ENCODE results near the gene SMPD3. TPM values are rescaled to one million over a fixed set of nuclear protein-coding genes. Genes with fewer than 3 reads are reported as not detected.

The SMPD3 gene
- total RNA-seq, 1 experiment from 2014 or later = 2.4 TPM

DNA sequence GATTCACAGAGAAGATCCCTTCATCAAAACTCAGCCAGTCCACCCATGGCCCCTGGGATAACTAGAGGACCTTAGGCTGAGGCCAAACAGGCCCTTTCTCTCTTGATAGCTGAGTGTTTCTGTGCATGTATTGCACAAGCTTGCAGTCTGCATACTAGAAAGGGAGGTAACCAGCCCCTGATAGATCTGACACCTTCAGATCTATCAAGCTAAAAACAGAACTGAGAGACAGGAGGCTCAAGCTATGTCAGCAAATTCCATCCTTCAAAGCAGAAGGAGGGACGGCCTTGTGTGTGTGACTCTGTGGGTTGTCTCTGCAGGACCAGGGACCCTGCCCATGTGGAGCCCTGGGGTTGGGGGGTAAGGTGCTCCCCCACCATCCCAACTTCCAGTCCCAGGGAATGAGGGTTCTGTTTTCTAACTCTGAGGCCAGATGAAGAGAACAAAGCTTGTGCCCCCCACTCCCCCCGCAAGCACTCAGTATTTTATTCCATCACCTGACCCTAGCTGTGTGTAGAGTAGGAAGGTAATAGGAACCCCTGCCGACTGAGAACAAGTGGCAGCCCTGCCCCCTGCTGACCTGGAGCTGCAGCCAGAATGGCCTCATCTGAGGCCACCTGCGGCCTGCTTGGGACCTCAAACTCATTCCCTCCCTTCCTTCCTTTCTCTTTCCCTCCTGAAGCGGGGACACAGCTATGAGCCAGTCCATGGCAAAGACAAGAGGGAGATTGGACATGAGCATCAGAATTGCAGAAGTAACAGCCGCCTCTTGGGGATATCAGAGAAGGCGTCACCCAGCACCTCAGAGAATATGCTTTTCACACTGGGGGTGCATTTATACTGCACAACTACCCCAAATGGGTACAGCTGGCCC is 63.8 kb downstream of the SMPD3 start:
- Mint-ChIP-seq H3K9me3 (ENCODE audit: unreplicated experiment) (no peaks in the 10 kb centered on the region), H3K4me1 (ENCODE audit: low read depth, unreplicated experiment) (peaks cover 7% of the 10 kb centered on the region), H3K27me3 (ENCODE audit: insufficient read depth, unreplicated experiment) (no peaks in the 10 kb centered on the region), H3K36me3 (ENCODE audit: insufficient read depth, unreplicated experiment) (peaks cover 4% of the 10 kb centered on the region), H3K4me3 (ENCODE audit: unreplicated experiment) (no peak overlapping the region), H3K27ac (ENCODE audit: unreplicated experiment) (no peak overlapping the region)
- no peak for DNase-seq
- ChIA-PET POLR2A (interaction anchor here (0.7 kb wide), 1 partner anchor 126 kb away, joined by 9 read pairs; no protein-coding TSS in a partner anchor), CTCF (interaction anchor here (0.6 to 1.4 kb wide), 4 partner anchors 10 to 123 kb away, joined by 3 to 5 read pairs (median 4); no protein-coding TSS in a partner anchor)
- peaks cover 15% of the 10 kb centered on the region for H3K4me1 ChIP-seq
- H3K27me3 ChIP-seq (replicated peaks; ENCODE audit: control insufficient read depth, insufficient read depth, low read length) = no peaks in the 10 kb centered on the region
- intact Hi-C loops (cut with micrococcal nuclease; ENCODE audit: unreplicated experiment) = no loop called here
- BruUV-seq (replicated peaks) = no TSS peak
- no peaks in the 10 kb centered on the region for H3K9me3 ChIP-seq
- TF ChIP-seq, protein P1, sequence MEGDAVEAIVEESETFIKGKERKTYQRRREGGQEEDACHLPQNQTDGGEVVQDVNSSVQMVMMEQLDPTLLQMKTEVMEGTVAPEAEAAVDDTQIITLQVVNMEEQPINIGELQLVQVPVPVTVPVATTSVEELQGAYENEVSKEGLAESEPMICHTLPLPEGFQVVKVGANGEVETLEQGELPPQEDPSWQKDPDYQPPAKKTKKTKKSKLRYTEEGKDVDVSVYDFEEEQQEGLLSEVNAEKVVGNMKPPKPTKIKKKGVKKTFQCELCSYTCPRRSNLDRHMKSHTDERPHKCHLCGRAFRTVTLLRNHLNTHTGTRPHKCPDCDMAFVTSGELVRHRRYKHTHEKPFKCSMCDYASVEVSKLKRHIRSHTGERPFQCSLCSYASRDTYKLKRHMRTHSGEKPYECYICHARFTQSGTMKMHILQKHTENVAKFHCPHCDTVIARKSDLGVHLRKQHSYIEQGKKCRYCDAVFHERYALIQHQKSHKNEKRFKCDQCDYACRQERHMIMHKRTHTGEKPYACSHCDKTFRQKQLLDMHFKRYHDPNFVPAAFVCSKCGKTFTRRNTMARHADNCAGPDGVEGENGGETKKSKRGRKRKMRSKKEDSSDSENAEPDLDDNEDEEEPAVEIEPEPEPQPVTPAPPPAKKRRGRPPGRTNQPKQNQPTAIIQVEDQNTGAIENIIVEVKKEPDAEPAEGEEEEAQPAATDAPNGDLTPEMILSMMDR (IDR thresholded peaks at IDR 0.05; ENCODE audit: insufficient read depth in 1 of 2, low read depth in 1 of 2, low read length in 1 of 2, severe bottlenecking in 1 of 2, unreplicated experiment in 1 of 2) = peak in 1 of 2 experiments; percentile 26
- no peaks in the 10 kb centered on the region for H3K36me3 ChIP-seq (ENCODE audit: control insufficient read depth, insufficient read depth, low read length)
- no peak overlapping the region for H3K4me3 ChIP-seq (ENCODE audit: low read depth, low read length)

DNA sequence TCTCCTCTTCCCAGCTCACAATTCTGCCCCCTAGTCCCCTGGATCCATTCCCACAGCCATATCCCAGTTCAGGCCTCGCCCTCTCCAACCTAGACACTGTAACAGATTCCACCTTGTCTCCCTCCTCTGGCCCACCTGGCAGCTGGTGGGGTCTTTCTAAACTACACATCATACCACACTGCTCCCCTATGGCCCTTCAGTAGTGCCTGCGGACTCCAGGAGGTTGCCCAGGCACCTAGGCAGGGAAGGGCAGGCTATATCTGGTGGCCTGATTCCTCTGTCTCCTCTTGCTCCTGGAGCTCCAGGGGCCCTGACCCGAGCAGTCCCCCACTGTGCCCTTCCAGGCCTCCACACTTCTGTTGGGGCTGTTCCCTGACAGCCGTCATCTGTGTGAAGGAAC is 64.5 kb downstream of the SMPD3 start:
- no peak for DNase-seq
- TF ChIP-seq, protein P1 (IDR thresholded peaks at IDR 0.05; ENCODE audit: insufficient read depth in 1 of 2, low read depth in 1 of 2, low read length in 1 of 2, severe bottlenecking in 1 of 2, unreplicated experiment in 1 of 2) = no peak
- H3K9me3 Mint-ChIP-seq (ENCODE audit: unreplicated experiment) = no peaks in the 10 kb centered on the region
- no peak overlapping the region for H3K4me3 ChIP-seq (ENCODE audit: low read depth, low read length)
- ChIA-PET CTCF (interaction anchor here (0.6 to 1.4 kb wide), 4 partner anchors 9 to 1416 kb away, joined by 3 to 4 read pairs (median 3); no protein-coding TSS in a partner anchor), POLR2A (no interaction called here)
- no peaks in the 10 kb centered on the region for H3K9me3 ChIP-seq
- no TSS peak for BruUV-seq (replicated peaks)
- H3K4me3 Mint-ChIP-seq (ENCODE audit: unreplicated experiment) = no peak overlapping the region
- H3K36me3 Mint-ChIP-seq (ENCODE audit: insufficient read depth, unreplicated experiment) = peaks cover 4% of the 10 kb centered on the region
- no peaks in the 10 kb centered on the region for H3K27me3 Mint-ChIP-seq (ENCODE audit: insufficient read depth, unreplicated experiment)
- no peaks in the 10 kb centered on the region for H3K36me3 ChIP-seq (ENCODE audit: control insufficient read depth, insufficient read depth, low read length)
- intact Hi-C loops (cut with micrococcal nuclease; ENCODE audit: unreplicated experiment) = no loop called here
- H3K27ac Mint-ChIP-seq (ENCODE audit: unreplicated experiment) = no peak overlapping the region
- peaks cover 7% of the 10 kb centered on the region for H3K4me1 Mint-ChIP-seq (ENCODE audit: low read depth, unreplicated experiment)
- no peaks in the 10 kb centered on the region for H3K27me3 ChIP-seq (replicated peaks; ENCODE audit: control insufficient read depth, insufficient read depth, low read length)
- H3K4me1 ChIP-seq = peaks cover 15% of the 10 kb centered on the region

DNA sequence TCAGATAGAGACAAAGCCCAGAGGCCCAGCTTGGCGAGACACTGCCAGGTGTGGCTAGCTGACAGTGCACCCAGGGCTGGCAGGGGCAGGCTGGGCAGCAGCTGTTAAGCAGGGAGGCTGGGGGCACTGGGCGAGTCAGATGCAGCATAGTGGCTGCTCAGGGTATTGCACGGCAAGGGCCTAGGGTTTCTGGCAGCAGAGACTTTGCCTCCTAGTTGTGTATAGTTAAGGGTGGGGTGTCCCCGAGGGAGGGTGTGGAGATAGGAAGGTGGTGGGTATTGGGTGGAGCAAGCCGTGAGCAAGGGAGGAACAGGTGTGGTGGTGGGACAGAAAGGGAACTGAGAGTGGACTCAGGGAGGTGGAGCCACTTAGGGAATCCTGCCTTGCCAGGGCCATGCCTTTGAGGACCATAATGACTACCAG is 66.0 kb downstream of the SMPD3 start:
- no peak overlapping the region for H3K4me3 ChIP-seq (ENCODE audit: low read depth, low read length)
- DNase-seq = no peak
- Mint-ChIP-seq H3K4me1 (ENCODE audit: low read depth, unreplicated experiment) (peaks cover 7% of the 10 kb centered on the region), H3K36me3 (ENCODE audit: insufficient read depth, unreplicated experiment) (peaks cover 4% of the 10 kb centered on the region), H3K9me3 (ENCODE audit: unreplicated experiment) (no peaks in the 10 kb centered on the region), H3K4me3 (ENCODE audit: unreplicated experiment) (no peak overlapping the region), H3K27ac (ENCODE audit: unreplicated experiment) (no peak overlapping the region), H3K27me3 (ENCODE audit: insufficient read depth, unreplicated experiment) (no peaks in the 10 kb centered on the region)
- intact Hi-C loops (cut with micrococcal nuclease; ENCODE audit: unreplicated experiment) = no loop called here
- H3K4me1 ChIP-seq = peaks cover 13% of the 10 kb centered on the region
- ChIA-PET CTCF (no interaction called here), POLR2A (no interaction called here)
- H3K9me3 ChIP-seq = no peaks in the 10 kb centered on the region
- H3K36me3 ChIP-seq (ENCODE audit: control insufficient read depth, insufficient read depth, low read length) = no peaks in the 10 kb centered on the region
- no peaks in the 10 kb centered on the region for H3K27me3 ChIP-seq (replicated peaks; ENCODE audit: control insufficient read depth, insufficient read depth, low read length)
- TF ChIP-seq, protein P1 (IDR thresholded peaks at IDR 0.05; ENCODE audit: insufficient read depth in 1 of 2, low read depth in 1 of 2, low read length in 1 of 2, severe bottlenecking in 1 of 2, unreplicated experiment in 1 of 2) = peak; percentile 16 to 35
- BruUV-seq (replicated peaks) = no TSS peak

Data from Caco-2 (cell line).